ENCODE data around the gene CTSW. TPM values are rescaled to one million over a fixed set of nuclear protein-coding genes. Genes with fewer than 3 reads are reported as not detected.
"Not testable (repeated sequence)": the region's sequence is repeated elsewhere in the genome, so short reads cannot be mapped to it uniquely, and the experiment has no call there.

CTSW gene
- total RNA-seq, 2 experiments from 2014 or later, result 11.1 to 13.2 TPM

GRCh38 chr11:65890324-65891218 is 10.9 kb downstream of the CTSW start, which contains the start of gene CCDC85B:
CCDC85B (plus strand) TSS chr11:65890673; CDS start chr11:65890784, 111 bp downstream.
- H3K4me3 Mint-ChIP-seq, result peak within 1 kb of the TSS; percentile 99
- peaks cover 58% of the 10 kb centered on the region for H3K4me1 Mint-ChIP-seq (ENCODE audit: low read depth)
- ChIA-PET CTCF (interaction anchor here (0.6 to 9.5 kb wide), 26 partner anchors 8 to 332 kb away, joined by 3 to 277 read pairs (median 4); partner anchors contain the start of genes BANF1, C11orf68, CFL1 and EFEMP2), POLR2A (interaction anchor here (0.6 to 7.5 kb wide), 21 partner anchors 9 to 726 kb away, joined by 3 to 98 read pairs (median 4); partner anchors contain the start of genes BANF1, C11orf68, CFL1 and EIF1AD)
- H3K36me3 Mint-ChIP-seq, result peaks cover 29% of the 10 kb centered on the region
- peak within 1 kb of the TSS; percentile 89 for H3K27ac Mint-ChIP-seq
- intact Hi-C loops (cut with micrococcal nuclease), result loop anchor here (1.0 kb wide), 2 partner anchors 10 to 29 kb away; partner anchors contain the start of genes C11orf68, DRAP1 and FOSL1
- peak; percentile 99 for DNase-seq
- no peaks in the 10 kb centered on the region for H3K9me3 Mint-ChIP-seq
- no peaks in the 10 kb centered on the region for H3K27me3 Mint-ChIP-seq

DNA sequence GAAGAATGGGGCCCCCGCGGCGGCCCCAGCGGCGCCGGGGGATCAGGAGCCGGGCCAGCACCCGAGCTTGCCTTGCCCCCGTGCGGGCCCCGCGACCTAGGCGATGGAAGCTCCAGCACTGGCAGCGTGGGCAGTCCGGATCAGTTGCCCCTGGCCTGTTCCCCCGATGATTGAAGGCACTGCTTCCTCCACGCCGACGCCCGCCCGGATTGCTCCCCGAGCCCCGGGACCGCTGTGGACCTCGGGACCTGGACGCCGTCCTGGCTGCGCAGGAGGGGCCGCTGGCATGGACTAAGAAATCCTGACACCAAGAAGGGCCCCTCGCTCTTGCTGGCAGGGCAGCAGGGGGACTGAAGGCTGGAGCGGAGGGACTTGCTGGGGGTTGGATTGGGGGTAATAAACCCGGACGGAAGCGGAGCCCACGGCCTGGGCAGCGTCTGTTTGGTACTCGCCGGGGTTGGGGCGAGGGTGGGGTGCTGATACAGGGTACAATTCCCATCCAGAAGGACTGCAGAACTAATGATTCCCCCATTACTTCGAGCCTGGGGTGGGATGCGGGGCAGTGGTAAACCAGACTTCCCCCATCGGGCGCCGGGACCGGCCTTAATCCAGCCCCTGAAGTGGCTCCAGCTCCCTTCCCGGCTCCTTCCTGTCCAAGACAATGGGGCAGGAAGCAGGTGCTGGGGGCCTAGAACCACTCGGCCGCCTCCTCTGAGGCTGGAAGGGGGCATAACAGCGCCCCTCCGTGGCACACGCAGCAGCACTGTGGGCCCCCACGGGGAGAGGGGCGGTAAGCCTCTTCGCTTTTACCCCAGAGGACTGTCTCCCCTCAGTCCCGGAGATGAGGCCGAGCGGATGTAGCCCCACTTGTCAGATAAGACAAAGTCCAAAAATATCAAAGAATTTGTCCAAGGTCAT is 11.8 kb downstream of the CTSW start:
- Mint-ChIP-seq H3K4me1 (ENCODE audit: low read depth) (peaks cover 63% of the 10 kb centered on the region), H3K27me3 (no peaks in the 10 kb centered on the region), H3K36me3 (peaks cover 29% of the 10 kb centered on the region), H3K27ac (peak overlapping the region; percentile 87), H3K9me3 (no peaks in the 10 kb centered on the region), H3K4me3 (peak overlapping the region; percentile 65)
- intact Hi-C loops (cut with micrococcal nuclease), result no loop called here
- ChIA-PET CTCF (interaction anchor here (0.8 to 9.5 kb wide), 20 partner anchors 7 to 331 kb away, joined by 3 to 277 read pairs (median 5); partner anchors contain the start of genes BANF1, C11orf68, CFL1 and EFEMP2), POLR2A (interaction anchor here (0.7 to 7.5 kb wide), 11 partner anchors 9 to 467 kb away, joined by 3 to 98 read pairs (median 6); partner anchors contain the start of genes BANF1, C11orf68, CFL1 and EIF1AD)
- peak; percentile 53 for DNase-seq

- H3K27me3 Mint-ChIP-seq; intact Hi-C loops (cut with micrococcal nuclease); H3K9me3 Mint-ChIP-seq: not testable (repeated sequence)
- CTCF ChIA-PET, result interaction anchor here (0.7 to 9.5 kb wide), 6 partner anchors 6 to 180 kb away, joined by 3 to 192 read pairs (median 6); partner anchors contain the start of genes FOSL1, KAT5 and MUS81
- POLR2A ChIA-PET, result interaction anchor here (5.0 to 7.5 kb wide), 2 partner anchors 8 to 33 kb away, joined by 95 to 98 read pairs; partner anchors contain the start of genes CFL1, FOSL1 and MUS81
- peak; percentile 66 for DNase-seq
- peaks cover 28% of the 10 kb centered on the region for H3K36me3 Mint-ChIP-seq
- peaks cover 63% of the 10 kb centered on the region for H3K4me1 Mint-ChIP-seq (ENCODE audit: low read depth)
- peak overlapping the region; percentile 87 for H3K27ac Mint-ChIP-seq
- peak overlapping the region; percentile 65 for H3K4me3 Mint-ChIP-seq
Observed at GRCh38 chr11:65892137-65892540, 12.5 kb downstream of the CTSW start.

DNA sequence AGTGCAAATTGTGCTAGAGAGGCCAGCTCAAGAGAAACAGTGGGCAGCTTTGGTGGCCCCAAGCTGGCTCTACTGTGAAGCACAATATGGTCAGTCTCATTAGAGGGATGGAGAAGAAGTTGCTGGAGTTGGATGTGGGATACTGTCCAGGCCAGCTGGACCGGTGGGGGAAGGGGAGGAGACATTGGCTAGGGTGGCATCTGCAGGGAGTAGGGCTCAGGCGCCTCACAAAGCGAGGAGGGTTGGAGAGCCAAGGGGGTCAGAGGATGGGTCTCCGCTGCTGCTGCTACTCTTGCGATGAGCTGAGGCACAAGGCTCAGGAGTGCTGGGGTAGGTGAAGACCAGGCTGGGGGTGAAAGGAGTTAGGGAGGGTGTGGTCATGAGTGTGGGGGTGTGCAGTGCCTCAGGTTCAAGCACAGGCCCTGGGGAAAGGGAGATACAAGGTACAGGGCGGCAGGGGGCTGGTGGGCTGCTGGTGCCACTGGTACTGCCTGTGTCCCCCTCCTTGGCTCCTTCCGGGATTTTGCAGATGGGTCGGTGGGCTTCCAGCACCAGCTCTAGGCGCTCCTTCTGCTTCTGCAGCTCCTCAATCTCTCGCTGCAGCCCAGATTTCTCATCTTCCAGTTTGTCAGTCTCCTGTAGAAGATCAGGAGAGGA is 13.2 kb downstream of the CTSW start:
- intact Hi-C loops (cut with micrococcal nuclease), result loop anchor here (1.0 kb wide), 1 partner anchor 36 kb away; no protein-coding TSS in a partner anchor
- Mint-ChIP-seq H3K9me3 (no peaks in the 10 kb centered on the region), H3K4me3 (peak overlapping the region; percentile 65), H3K4me1 (ENCODE audit: low read depth) (peaks cover 65% of the 10 kb centered on the region), H3K27ac (peak overlapping the region; percentile 87), H3K36me3 (peaks cover 34% of the 10 kb centered on the region), H3K27me3 (no peaks in the 10 kb centered on the region)
- DNase-seq, result no peak
- ChIA-PET POLR2A (interaction anchor here (1.3 to 7.5 kb wide), 4 partner anchors 7 to 34 kb away, joined by 3 to 98 read pairs (median 50); partner anchors contain the start of genes C11orf68, CFL1, FOSL1 and MUS81), CTCF (interaction anchor here (0.7 to 9.5 kb wide), 5 partner anchors 6 to 130 kb away, joined by 3 to 192 read pairs (median 3); partner anchors contain the start of genes FOSL1 and MUS81)

DNA sequence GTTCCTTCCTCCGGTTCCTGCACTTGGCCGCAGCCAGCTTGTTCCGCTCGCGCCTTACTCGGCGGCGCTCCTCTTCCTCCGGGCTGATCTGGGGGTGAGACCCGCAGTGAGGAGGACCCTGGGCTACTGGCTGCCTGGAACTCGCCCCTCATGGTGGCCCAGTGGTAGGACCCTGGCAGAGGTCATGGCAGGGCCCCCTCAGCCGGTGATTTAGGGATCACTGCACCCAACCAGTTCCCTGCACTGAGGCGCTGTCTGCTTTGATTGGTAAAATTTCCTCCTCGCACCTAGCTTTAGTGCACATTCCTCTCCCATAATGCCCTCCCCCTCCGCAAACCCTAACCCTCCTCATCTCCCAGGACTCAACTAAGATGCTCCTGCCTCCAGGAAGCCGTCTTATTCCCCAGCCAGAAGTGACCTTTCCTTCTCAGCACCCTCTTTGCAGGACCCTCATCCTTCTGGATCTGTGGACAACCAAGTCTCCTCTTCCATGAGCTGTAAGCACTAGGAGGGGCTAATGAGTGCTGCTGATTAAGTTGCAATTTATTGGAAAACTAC is 14.5 kb downstream of the CTSW start:
- Mint-ChIP-seq H3K4me3 (peak overlapping the region; percentile 65), H3K27me3 (no peaks in the 10 kb centered on the region), H3K27ac (peak overlapping the region; percentile 87), H3K4me1 (ENCODE audit: low read depth) (peaks cover 67% of the 10 kb centered on the region), H3K36me3 (peaks cover 36% of the 10 kb centered on the region), H3K9me3 (no peaks in the 10 kb centered on the region)
- DNase-seq, result peak; percentile 55
- ChIA-PET POLR2A (interaction anchor here (0.5 to 7.5 kb wide), 8 partner anchors 9 to 182 kb away, joined by 3 to 95 read pairs (median 3); partner anchors contain the start of genes C11orf68, CFL1, KAT5 and MUS81), CTCF (interaction anchor here (1.2 to 10.6 kb wide), 3 partner anchors 6 to 128 kb away, joined by 3 to 192 read pairs (median 8); partner anchors contain the start of genes CCDC85B, FIBP and MUS81)
- intact Hi-C loops (cut with micrococcal nuclease), result no loop called here

GRCh38 chr11:65895482-65895981 is 15.9 kb downstream of the CTSW start:
- no peaks in the 10 kb centered on the region for H3K9me3 Mint-ChIP-seq
- intact Hi-C loops (cut with micrococcal nuclease), result no loop called here
- H3K4me1 Mint-ChIP-seq (ENCODE audit: low read depth), result peaks cover 56% of the 10 kb centered on the region
- H3K27me3 Mint-ChIP-seq, result no peaks in the 10 kb centered on the region
- H3K27ac Mint-ChIP-seq, result peak overlapping the region; percentile 64
- peaks cover 36% of the 10 kb centered on the region for H3K36me3 Mint-ChIP-seq
- H3K4me3 Mint-ChIP-seq, result no peak overlapping the region
- CTCF ChIA-PET, result interaction anchor here (10.6 kb wide), 1 partner anchor 7 kb away, joined by 192 read pairs; the partner anchor contains the start of genes CCDC85B and FIBP
- no peak for DNase-seq
- POLR2A ChIA-PET, result interaction anchor here (0.6 to 4.4 kb wide), 2 partner anchors 36 to 354 kb away, joined by 3 to 17 read pairs; partner anchors contain the start of genes CFL1 and MUS81

GRCh38 chr11:65896034-65896999 is 16.7 kb downstream of the CTSW start:
- ChIA-PET POLR2A (interaction anchor here (0.6 to 4.4 kb wide), 4 partner anchors 8 to 355 kb away, joined by 3 to 17 read pairs (median 3); partner anchors contain the start of genes CFL1, FIBP and MUS81), CTCF (interaction anchor here (1.7 to 10.6 kb wide), 2 partner anchors 8 to 36 kb away, joined by 6 to 192 read pairs; partner anchors contain the start of genes CCDC85B, FIBP and MUS81)
- H3K4me1 Mint-ChIP-seq (ENCODE audit: low read depth), result peaks cover 61% of the 10 kb centered on the region
- no peaks in the 10 kb centered on the region for H3K9me3 Mint-ChIP-seq
- peak; percentile 56 for DNase-seq
- H3K27me3 Mint-ChIP-seq, result no peaks in the 10 kb centered on the region
- H3K36me3 Mint-ChIP-seq, result peaks cover 36% of the 10 kb centered on the region
- intact Hi-C loops (cut with micrococcal nuclease), result no loop called here
- H3K4me3 Mint-ChIP-seq, result no peak overlapping the region
- H3K27ac Mint-ChIP-seq, result peak overlapping the region; percentile 64

DNA sequence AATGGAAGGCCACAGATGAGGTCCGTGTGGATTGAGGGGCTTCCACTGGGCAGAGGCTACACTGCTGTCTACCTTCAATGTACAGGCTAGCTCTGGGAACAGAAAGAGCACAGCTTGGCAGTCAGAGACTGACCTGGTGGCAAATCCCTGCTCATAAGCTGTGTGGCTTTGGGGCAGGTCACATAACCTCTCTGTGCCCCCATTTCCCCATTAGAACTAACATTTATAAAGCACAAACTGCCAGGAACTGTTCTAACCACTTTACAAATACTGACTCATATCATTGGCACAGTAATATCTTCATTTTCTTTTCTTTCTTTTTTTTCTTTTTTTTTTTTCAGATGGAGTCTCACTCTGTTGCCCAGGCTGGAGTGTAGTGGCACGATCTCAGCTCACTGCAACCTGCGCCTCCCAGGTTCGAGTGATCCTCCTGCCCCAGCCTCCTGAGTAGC is 17.4 kb downstream of the CTSW start:
- no peaks in the 10 kb centered on the region for H3K9me3 Mint-ChIP-seq
- H3K27me3 Mint-ChIP-seq, result peaks cover 2% of the 10 kb centered on the region
- DNase-seq, result peak; percentile 36
- H3K36me3 Mint-ChIP-seq, result peaks cover 36% of the 10 kb centered on the region
- peak overlapping the region; percentile 64 for H3K27ac Mint-ChIP-seq
- POLR2A ChIA-PET, result interaction anchor here (0.7 to 4.4 kb wide), 3 partner anchors 9 to 282 kb away, joined by 3 to 17 read pairs (median 3); partner anchors contain the start of genes CFL1, FIBP and MUS81
- peak overlapping the region; percentile 37 for H3K4me3 Mint-ChIP-seq
- intact Hi-C loops (cut with micrococcal nuclease), result no loop called here
- CTCF ChIA-PET, result interaction anchor here (1.7 to 10.6 kb wide), 2 partner anchors 9 to 37 kb away, joined by 6 to 192 read pairs; partner anchors contain the start of genes CCDC85B, FIBP and MUS81
- H3K4me1 Mint-ChIP-seq (ENCODE audit: low read depth), result peaks cover 61% of the 10 kb centered on the region

Data from activated CD4-positive, alpha-beta memory T cell treated with anti-CD3 and anti-CD28 coated beads for 36 hours (primary cell).